GM18868 (cell line): ENCODE data around the gene CFAP299.
"Not testable (repeated sequence)": the region's sequence is repeated elsewhere in the genome, so short reads cannot be mapped to it uniquely, and the experiment has no call there.

Experiments used
- ATAC-seq: cut with Tn5 transposase; IDR thresholded peaks from one replicate; pipeline ENCODE4 v1.9.1; 2021; ENCODE audit warnings: mild to moderate bottlenecking, moderate library complexity; ENCODE audit not compliant: unreplicated experiment

CFAP299 gene

GRCh38 chr4:80586716-80587115, 251.2 kb downstream of the CFAP299 start:
- ATAC-seq: no peak

GRCh38 chr4:80587871-80588385, 252.4 kb downstream of the CFAP299 start:
- ATAC-seq: no peak

GRCh38 chr4:80592950-80593349, 257.4 kb downstream of the CFAP299 start:
- peak; percentile 78 for ATAC-seq

DNA sequence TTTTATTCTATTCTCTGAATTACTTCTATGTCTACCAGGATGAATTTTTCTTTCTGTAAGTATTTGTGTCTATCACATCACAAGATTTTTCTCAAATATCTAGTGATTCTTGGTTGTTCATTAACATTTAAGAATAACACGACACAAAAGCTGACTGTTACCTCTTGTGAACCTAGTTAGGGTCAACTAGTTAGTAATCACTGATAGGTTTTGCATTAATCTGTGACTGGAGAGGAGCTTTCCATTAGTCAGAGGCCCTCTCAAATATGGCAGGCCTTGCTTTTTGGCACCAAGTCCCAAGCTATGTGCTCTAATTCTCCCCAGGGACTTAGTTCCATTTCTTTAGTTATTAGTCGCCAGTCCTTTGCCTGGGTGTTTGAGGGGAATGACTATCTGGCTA, 259.2 kb downstream of the CFAP299 start:
- no peak for ATAC-seq

GRCh38 chr4:80608281-80608980, 272.9 kb downstream of the CFAP299 start:
- ATAC-seq: no peak

GRCh38 chr4:80610199-80610598, 274.7 kb downstream of the CFAP299 start:
- ATAC-seq: no peak

DNA sequence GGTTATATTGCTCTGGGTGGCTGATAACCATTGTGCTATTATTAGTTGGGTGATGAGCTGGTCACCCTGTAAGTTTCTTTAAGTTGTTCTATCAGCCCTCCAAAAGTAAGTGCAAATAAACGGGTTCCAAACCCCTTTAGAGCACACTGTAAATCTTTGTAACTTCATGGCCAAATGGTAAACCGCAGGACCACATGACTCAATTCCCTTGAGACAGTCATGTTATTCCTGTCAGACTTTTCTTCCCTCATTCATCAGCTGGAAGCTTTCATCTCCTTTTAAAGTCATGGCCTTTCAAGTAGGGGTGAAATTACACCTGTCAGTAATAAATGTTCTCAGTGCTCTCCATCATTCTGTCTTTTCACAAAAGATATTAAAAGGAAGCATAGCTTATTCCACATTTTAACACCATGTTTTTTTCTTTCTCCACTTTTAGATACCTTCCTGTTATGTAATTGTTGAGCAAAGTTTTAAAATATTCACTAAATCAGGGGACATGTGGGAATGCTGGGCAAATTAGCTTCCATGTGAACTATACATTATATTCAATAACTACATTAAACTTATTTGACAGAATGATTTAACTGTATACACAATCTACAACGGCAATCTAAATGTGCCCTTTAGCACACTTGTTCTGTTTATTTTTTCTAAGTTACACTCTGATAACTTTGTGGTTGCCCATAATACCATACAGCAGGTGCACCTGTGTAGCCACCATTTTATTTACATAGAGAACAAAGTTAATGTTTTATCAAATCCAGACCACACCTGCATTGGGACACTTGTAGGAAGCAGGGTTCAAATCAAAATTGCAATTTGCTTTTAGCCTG, 275.5 kb downstream of the CFAP299 start:
- peak; percentile 88 for ATAC-seq

- peak; percentile 7 for ATAC-seq
Measured at GRCh38 chr4:80611678-80611979, 276.1 kb downstream of the CFAP299 start.

DNA sequence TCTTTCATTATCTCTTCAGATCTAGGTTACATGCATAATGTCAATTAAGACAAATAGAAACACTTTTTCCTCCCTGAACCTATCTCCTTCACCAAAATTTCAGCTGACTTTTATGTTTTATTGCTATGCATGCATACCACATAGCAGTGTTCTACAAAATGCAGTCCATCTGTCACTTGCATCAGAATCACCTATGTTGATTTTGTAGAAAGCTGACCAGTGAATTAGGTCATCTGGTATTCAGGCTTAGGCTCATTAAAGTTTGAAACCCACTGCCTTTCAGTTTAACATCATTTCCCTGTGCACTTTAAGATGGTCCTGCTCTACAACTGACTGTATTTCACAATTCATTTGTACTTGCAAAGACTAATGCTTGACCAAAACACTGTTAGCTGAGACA, 277.9 kb downstream of the CFAP299 start:
- ATAC-seq: no peak

DNA sequence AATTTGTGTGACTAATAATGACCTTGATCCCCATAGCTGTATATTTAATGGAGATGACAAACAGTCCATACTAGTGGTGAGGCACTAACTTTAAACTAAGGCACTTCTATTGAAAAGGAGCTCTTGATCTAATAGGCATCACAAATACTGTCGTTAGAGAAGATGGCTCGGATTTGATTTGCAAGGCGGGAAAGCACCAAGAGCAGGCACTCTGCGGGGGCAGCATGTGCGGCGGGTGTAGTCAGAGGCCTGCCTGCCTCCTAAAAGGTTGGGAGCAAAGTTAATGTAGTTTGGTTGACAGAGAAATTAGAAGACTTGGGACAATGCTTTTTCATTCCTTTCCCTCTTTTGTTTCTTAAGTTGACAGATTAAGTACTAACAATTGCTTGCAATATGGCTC, 278.8 kb downstream of the CFAP299 start:
- ATAC-seq: no peak

GRCh38 chr4:80615099-80615498, 279.6 kb downstream of the CFAP299 start:
- ATAC-seq: no peak

GRCh38 chr4:80619070-80619674, 283.6 kb downstream of the CFAP299 start:
- ATAC-seq: peak; percentile 62

DNA sequence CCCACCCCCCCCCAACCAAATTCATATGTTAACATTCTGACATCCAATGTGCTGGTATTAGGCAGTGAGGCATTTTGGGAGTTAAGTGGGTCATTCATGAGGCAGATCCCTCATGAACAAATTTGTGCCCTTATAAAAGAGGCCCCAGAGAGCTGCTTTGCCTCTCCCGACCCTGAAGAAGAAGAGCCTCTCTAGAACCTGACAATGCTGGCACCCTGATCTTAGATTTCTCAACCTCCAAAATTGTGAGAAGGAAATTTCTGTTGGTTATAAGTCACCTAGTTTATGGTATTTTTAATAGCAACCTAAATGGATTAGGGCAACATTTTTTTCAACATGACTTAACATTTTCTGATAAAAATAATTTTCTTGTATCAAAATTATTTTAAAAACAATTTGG, 296.3 kb downstream of the CFAP299 start:
- no peak for ATAC-seq

GRCh38 chr4:80637190-80637589, 301.7 kb downstream of the CFAP299 start:
- ATAC-seq: no peak

- ATAC-seq: no peak
Measured at GRCh38 chr4:80646061-80646460, 310.5 kb downstream of the CFAP299 start.

DNA sequence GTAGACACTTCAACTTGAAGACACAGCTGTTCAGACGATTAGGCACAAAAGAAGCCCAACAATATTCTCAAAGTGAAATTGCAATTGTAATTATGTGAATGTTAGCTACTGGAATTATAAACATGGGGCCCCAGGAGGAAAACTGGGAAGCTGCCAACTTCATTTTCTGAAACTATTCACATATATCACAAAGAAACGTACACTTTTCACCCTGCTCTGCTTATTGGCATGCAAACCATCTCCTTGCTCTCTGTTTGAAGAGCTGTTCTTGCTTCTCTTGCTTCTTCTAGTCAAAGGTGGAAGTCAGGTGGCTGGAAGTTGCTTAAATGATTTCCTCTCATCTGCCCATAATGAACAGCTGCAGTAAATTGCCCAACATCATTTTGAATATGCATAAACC, 320.1 kb downstream of the CFAP299 start:
- no peak for ATAC-seq

DNA sequence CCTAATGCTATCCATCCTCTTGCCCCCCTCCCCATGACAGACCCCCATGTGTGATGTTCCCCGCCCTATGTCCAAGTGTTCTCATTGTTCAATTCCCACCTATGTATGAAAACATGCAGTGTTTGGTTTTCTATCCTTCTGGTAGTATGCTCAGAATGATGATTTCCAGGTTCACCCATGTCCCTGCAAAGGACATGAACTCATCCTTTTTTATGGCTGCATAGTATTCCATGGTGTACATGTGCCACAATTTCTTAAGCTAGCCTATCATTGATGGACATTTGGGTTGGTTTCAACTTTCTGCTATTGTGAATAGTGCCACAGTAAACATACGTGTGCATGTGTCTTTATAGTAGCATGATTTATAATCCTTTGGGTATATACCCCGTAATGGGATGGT, 334.6 kb downstream of the CFAP299 start:
- ATAC-seq: not testable (repeated sequence)

DNA sequence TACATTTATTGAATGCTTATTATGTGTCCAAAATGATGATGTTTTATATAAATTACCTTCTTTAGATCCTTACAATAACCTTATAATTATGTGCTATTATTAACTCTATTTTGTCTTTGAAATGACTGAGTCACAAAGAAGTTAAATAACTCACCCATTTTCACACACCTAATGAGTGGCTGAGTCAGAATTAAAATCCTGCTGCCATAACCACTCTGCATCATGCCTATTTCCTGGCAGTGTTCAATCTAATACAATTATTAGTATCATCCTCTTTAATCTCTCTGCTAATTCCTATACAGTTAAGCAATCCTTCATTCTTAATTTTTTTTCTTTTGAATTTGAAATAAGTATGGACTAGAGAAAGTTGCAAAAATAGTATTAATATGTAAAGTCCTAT, 342.9 kb downstream of the CFAP299 start:
- no peak for ATAC-seq

DNA sequence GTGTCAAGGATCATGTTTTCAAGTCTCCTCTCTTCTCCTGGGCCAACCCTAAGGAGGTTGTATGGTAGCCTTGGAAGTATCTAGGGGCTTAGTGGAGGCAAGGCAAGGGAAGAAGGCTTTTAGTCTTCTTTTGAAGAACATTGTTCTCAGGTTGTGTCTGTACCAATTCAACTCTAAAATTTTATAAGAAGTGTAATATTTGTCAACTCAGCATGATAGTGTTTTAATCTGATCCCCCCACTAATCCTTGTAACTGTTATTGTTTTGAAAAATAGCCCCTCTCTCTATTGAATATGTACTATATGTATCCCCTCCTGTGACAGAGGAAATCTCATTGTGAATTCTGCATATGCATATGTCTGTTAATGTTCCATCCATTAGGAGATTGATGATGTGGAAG, 345.4 kb downstream of the CFAP299 start:
- no peak for ATAC-seq

GRCh38 chr4:80685214-80685613, 349.7 kb downstream of the CFAP299 start:
- ATAC-seq: peak; percentile 52

- ATAC-seq: not testable (repeated sequence)
Measured at GRCh38 chr4:80687736-80688135, 352.2 kb downstream of the CFAP299 start.

DNA sequence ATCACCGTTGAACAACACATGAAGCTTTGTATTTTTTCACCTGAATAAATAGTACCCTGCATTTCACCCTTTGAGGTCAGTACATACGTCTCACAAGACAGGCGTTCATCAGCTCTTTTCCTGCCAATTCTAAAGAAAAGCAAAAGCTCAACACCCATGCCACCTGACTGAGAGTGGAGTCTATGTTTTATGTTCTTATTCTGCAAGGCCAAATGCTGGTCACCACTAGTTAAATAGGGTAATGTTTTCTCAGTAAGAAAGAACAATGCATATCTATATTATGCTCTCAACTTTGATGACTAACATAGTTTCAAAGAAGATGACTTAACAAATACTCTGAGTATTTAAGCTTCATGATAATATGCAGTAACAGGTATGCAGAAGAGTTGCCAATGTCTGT, 358.6 kb downstream of the CFAP299 start:
- no peak for ATAC-seq
